ENCODE data around the gene TUFM. TPM values are rescaled to one million over a fixed set of nuclear protein-coding genes. Genes with fewer than 3 reads are reported as not detected.

TUFM gene
- total and polyA plus RNA-seq, 2 of the 8 experiments (the other 6 are each of a cell fraction or from before 2014, with no cell fraction given): 216 to 249 TPM

DNA sequence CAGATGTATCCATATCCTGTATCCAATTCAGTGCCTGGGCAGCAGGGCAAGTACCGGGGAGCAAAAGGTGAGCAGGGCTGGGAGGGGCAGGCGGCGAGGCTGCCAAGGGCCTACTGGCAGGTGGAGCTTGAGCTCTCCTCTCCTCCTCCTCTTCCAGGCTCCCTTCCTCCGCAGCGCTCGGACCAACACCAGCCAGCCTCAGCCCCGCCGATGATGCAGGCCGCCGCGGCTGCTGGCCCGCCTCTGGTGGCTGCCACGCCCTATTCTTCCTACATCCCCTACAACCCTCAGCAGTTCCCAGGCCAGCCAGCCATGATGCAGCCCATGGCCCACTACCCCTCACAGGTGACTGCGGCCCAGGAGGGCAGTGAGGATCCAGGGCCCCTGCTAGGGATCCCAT is 11.8 kb downstream of the TUFM start (continued):
- TF ChIP-seq, protein P1, sequence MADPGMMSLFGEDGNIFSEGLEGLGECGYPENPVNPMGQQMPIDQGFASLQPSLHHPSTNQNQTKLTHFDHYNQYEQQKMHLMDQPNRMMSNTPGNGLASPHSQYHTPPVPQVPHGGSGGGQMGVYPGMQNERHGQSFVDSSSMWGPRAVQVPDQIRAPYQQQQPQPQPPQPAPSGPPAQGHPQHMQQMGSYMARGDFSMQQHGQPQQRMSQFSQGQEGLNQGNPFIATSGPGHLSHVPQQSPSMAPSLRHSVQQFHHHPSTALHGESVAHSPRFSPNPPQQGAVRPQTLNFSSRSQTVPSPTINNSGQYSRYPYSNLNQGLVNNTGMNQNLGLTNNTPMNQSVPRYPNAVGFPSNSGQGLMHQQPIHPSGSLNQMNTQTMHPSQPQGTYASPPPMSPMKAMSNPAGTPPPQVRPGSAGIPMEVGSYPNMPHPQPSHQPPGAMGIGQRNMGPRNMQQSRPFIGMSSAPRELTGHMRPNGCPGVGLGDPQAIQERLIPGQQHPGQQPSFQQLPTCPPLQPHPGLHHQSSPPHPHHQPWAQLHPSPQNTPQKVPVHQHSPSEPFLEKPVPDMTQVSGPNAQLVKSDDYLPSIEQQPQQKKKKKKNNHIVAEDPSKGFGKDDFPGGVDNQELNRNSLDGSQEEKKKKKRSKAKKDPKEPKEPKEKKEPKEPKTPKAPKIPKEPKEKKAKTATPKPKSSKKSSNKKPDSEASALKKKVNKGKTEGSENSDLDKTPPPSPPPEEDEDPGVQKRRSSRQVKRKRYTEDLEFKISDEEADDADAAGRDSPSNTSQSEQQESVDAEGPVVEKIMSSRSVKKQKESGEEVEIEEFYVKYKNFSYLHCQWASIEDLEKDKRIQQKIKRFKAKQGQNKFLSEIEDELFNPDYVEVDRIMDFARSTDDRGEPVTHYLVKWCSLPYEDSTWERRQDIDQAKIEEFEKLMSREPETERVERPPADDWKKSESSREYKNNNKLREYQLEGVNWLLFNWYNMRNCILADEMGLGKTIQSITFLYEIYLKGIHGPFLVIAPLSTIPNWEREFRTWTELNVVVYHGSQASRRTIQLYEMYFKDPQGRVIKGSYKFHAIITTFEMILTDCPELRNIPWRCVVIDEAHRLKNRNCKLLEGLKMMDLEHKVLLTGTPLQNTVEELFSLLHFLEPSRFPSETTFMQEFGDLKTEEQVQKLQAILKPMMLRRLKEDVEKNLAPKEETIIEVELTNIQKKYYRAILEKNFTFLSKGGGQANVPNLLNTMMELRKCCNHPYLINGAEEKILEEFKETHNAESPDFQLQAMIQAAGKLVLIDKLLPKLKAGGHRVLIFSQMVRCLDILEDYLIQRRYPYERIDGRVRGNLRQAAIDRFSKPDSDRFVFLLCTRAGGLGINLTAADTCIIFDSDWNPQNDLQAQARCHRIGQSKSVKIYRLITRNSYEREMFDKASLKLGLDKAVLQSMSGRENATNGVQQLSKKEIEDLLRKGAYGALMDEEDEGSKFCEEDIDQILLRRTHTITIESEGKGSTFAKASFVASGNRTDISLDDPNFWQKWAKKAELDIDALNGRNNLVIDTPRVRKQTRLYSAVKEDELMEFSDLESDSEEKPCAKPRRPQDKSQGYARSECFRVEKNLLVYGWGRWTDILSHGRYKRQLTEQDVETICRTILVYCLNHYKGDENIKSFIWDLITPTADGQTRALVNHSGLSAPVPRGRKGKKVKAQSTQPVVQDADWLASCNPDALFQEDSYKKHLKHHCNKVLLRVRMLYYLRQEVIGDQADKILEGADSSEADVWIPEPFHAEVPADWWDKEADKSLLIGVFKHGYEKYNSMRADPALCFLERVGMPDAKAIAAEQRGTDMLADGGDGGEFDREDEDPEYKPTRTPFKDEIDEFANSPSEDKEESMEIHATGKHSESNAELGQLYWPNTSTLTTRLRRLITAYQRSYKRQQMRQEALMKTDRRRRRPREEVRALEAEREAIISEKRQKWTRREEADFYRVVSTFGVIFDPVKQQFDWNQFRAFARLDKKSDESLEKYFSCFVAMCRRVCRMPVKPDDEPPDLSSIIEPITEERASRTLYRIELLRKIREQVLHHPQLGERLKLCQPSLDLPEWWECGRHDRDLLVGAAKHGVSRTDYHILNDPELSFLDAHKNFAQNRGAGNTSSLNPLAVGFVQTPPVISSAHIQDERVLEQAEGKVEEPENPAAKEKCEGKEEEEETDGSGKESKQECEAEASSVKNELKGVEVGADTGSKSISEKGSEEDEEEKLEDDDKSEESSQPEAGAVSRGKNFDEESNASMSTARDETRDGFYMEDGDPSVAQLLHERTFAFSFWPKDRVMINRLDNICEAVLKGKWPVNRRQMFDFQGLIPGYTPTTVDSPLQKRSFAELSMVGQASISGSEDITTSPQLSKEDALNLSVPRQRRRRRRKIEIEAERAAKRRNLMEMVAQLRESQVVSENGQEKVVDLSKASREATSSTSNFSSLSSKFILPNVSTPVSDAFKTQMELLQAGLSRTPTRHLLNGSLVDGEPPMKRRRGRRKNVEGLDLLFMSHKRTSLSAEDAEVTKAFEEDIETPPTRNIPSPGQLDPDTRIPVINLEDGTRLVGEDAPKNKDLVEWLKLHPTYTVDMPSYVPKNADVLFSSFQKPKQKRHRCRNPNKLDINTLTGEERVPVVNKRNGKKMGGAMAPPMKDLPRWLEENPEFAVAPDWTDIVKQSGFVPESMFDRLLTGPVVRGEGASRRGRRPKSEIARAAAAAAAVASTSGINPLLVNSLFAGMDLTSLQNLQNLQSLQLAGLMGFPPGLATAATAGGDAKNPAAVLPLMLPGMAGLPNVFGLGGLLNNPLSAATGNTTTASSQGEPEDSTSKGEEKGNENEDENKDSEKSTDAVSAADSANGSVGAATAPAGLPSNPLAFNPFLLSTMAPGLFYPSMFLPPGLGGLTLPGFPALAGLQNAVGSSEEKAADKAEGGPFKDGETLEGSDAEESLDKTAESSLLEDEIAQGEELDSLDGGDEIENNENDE (IDR thresholded peaks at IDR 0.05; ENCODE audit: insufficient replicate concordance, low read length): no peak
- TF ChIP-seq CTBP2 (IDR thresholded peaks at IDR 0.05; ENCODE audit: borderline replicate concordance, insufficient read depth, insufficient read length, low read length): no peak

Measured in H1 (cell line).